GM11168 (cell line): ENCODE data around the gene FSTL4.

Source experiments
- in situ Hi-C: fragments of 300-500 bp; cut with MboI; formaldehyde crosslinking; loops from one replicate; pipeline ENCODE4 v1.12.0; 2022; ENCODE audit warnings: low sequenced_read_pairs; ENCODE audit not compliant: unreplicated experiment

FSTL4 gene

GRCh38 chr5:133261993-133262392 is 350.3 kb downstream of the FSTL4 start:
- in situ Hi-C loops, result no loop called here

GRCh38 chr5:133260715-133261114 is 351.6 kb downstream of the FSTL4 start:
- in situ Hi-C loops, result no loop called here

- in situ Hi-C loops, result no loop called here
Measured at GRCh38 chr5:133259199-133259997, 352.9 kb downstream of the FSTL4 start.

- in situ Hi-C loops, result no loop called here
Measured at GRCh38 chr5:133257977-133258376, 354.4 kb downstream of the FSTL4 start.

- in situ Hi-C loops, result no loop called here
Measured at GRCh38 chr5:133256276-133256675, 356.1 kb downstream of the FSTL4 start.

- in situ Hi-C loops, result no loop called here
Measured at GRCh38 chr5:133254803-133255202, 357.5 kb downstream of the FSTL4 start.

- in situ Hi-C loops, result no loop called here
Measured at GRCh38 chr5:133253671-133254070, 358.7 kb downstream of the FSTL4 start.

- in situ Hi-C loops, result no loop called here
Measured at GRCh38 chr5:133253070-133253469, 359.3 kb downstream of the FSTL4 start.

GRCh38 chr5:133252133-133252480 is 360.2 kb downstream of the FSTL4 start:
- in situ Hi-C loops, result no loop called here

- in situ Hi-C loops, result no loop called here
Measured at GRCh38 chr5:133251296-133252132, 360.8 kb downstream of the FSTL4 start.

GRCh38 chr5:133250527-133250926 is 361.8 kb downstream of the FSTL4 start:
- in situ Hi-C loops, result no loop called here

- in situ Hi-C loops, result no loop called here
Measured at GRCh38 chr5:133249593-133249992, 362.7 kb downstream of the FSTL4 start.

GRCh38 chr5:133247881-133248624 is 364.3 kb downstream of the FSTL4 start:
- in situ Hi-C loops, result no loop called here

GRCh38 chr5:133247151-133247709 is 365.1 kb downstream of the FSTL4 start:
- in situ Hi-C loops, result no loop called here

GRCh38 chr5:133246376-133247150 is 365.8 kb downstream of the FSTL4 start:
- in situ Hi-C loops, result no loop called here

GRCh38 chr5:133246053-133246370 is 366.3 kb downstream of the FSTL4 start:
- in situ Hi-C loops, result no loop called here

GRCh38 chr5:133245191-133246052 is 366.9 kb downstream of the FSTL4 start:
- in situ Hi-C loops, result no loop called here

GRCh38 chr5:133244242-133244641 is 368.1 kb downstream of the FSTL4 start:
- in situ Hi-C loops, result no loop called here

GRCh38 chr5:133243196-133243595 is 369.1 kb downstream of the FSTL4 start:
- in situ Hi-C loops, result no loop called here
